Measurements from ENCODE around the gene CCDC92. TPM values are rescaled to one million over a fixed set of nuclear protein-coding genes. Genes with fewer than 3 reads are reported as not detected.

The CCDC92 gene
- polyA plus RNA-seq, 1 of the 3 experiments (the other 2 are of a cell fraction): 53.5 TPM

- Histone ChIP-seq H3F3A (replicated peaks; ENCODE audit: insufficient read depth) (no peaks in the 10 kb centered on the region), H3K4me1 (ENCODE audit: control insufficient read depth in 1 of 2, insufficient read depth in 2 of 2, low read depth in 1 of 2, low read length in 1 of 2) (peaks cover 8 to 15% of the 10 kb centered on the region in 2 experiments; a peak in 2 of 4 replicates), H3K4me2 (no peak overlapping the region), H3K9me2 (no peaks in the 10 kb centered on the region), H3K27ac (ENCODE audit: low read depth in 2 of 2, low read length in 1 of 2) (no peak overlapping the region), H3K79me2 (ENCODE audit: insufficient read depth) (peaks cover 25% of the 10 kb centered on the region; the same call in 1 of the 2 replicates), H3K36me3 (replicated peaks in 1 of 2; ENCODE audit: control insufficient read depth in 1 of 2, insufficient read depth in 2 of 2, low read length in 1 of 2) (peaks cover 31 to 82% of the 10 kb centered on the region in 2 experiments), H3K27me3 (ENCODE audit: insufficient read depth) (no peaks in the 10 kb centered on the region), H3K9ac (no peak overlapping the region), H4K20me1 (ENCODE audit: insufficient read depth) (0 out of 2 replicates have a peak, but pooled peaks cover 4% of the 10 kb centered on the region), H3K4me3 (ENCODE audit: low read depth in 2 of 2, low read length in 1 of 2) (no peak overlapping the region), H3K9me3 (no peaks in the 10 kb centered on the region), H2AFZ (ENCODE audit: low read depth) (no peak overlapping the region)
- ChIA-PET CTCF (interaction anchor here (0.9 to 2.9 kb wide), 4 partner anchors 8 to 46 kb away, joined by 3 to 10 read pairs (median 4); no protein-coding TSS in a partner anchor), POLR2A (no interaction called here)
- no peak for TF ChIP-seq PBX3 (IDR thresholded peaks at IDR 0.05)
- no peak for TF ChIP-seq USF2 (IDR thresholded peaks at IDR 0.05; ENCODE audit: borderline replicate concordance, low read depth, low read length)
- TF ChIP-seq TEAD4 (IDR thresholded peaks at IDR 0.05; ENCODE audit: borderline replicate concordance, insufficient read depth): no peak
- TF ChIP-seq IRF3 (IDR thresholded peaks at IDR 0.05; ENCODE audit: low read depth, low read length): no peak
- no peak for DNase-seq
- WGBS (ENCODE audit: low lambda C conversion rate): 95% methylated on average over 2 of the region's 2 CpGs
Measured at GRCh38 chr12:123991372-123991951, 18.8 kb upstream of the CCDC92 start.

GRCh38 chr12:123990511-123990910 lies 17.9 kb upstream of the CCDC92 start:
- 95% methylated on average over 4 of the region's 4 CpGs for WGBS (ENCODE audit: low lambda C conversion rate)
- peaks cover 8 to 15% of the 10 kb centered on the region in 2 experiments; a peak in 2 of 4 replicates for H3K4me1 ChIP-seq (ENCODE audit: control insufficient read depth in 1 of 2, insufficient read depth in 2 of 2, low read depth in 1 of 2, low read length in 1 of 2)
- H3K79me2 ChIP-seq (ENCODE audit: insufficient read depth): peaks cover 28% of the 10 kb centered on the region
- no peaks in the 10 kb centered on the region for H3F3A ChIP-seq (replicated peaks; ENCODE audit: insufficient read depth)
- no peaks in the 10 kb centered on the region for H3K27me3 ChIP-seq (ENCODE audit: insufficient read depth)
- CTCF ChIA-PET: interaction anchor here (0.8 to 2.9 kb wide), 2 partner anchors 7 to 9 kb away, joined by 3 to 10 read pairs; no protein-coding TSS in a partner anchor
- H3K27ac ChIP-seq (ENCODE audit: low read depth in 2 of 2, low read length in 1 of 2): no peak overlapping the region
- no peak overlapping the region for H2AFZ ChIP-seq (ENCODE audit: low read depth)
- H3K4me3 ChIP-seq (ENCODE audit: low read depth in 2 of 2, low read length in 1 of 2): no peak overlapping the region
- no peak overlapping the region for H3K4me2 ChIP-seq
- H4K20me1 ChIP-seq (ENCODE audit: insufficient read depth): peaks cover 10% of the 10 kb centered on the region; the same call in 1 of the 2 replicates
- no peaks in the 10 kb centered on the region for H3K9me3 ChIP-seq
- no peak overlapping the region for H3K9ac ChIP-seq
- DNase-seq: no peak
- no peak for TF ChIP-seq CHD2 (IDR thresholded peaks at IDR 0.05; ENCODE audit: low read length, partially characterized antibody)
- TF ChIP-seq TCF12 (IDR thresholded peaks at IDR 0.05): no peak
- no peak for TF ChIP-seq MXI1 (IDR thresholded peaks at IDR 0.05; ENCODE audit: low read depth, low read length)
- no peak for TF ChIP-seq USF1 (IDR thresholded peaks at IDR 0.05; ENCODE audit: borderline replicate concordance, low read depth)
- TF ChIP-seq SIN3A (IDR thresholded peaks at IDR 0.05; ENCODE audit: borderline replicate concordance, low read depth, low read length): no peak
- no peak for TF ChIP-seq PBX3 (IDR thresholded peaks at IDR 0.05)
- TF ChIP-seq MEF2A (IDR thresholded peaks at IDR 0.05; ENCODE audit: borderline replicate concordance, low read depth): no peak
- no peak for TF ChIP-seq TEAD4 (IDR thresholded peaks at IDR 0.05; ENCODE audit: borderline replicate concordance, insufficient read depth)
- TF ChIP-seq FOSL2 (IDR thresholded peaks at IDR 0.05; ENCODE audit: borderline replicate concordance, low read depth): no peak
- TF ChIP-seq NFIC (IDR thresholded peaks at IDR 0.05; ENCODE audit: borderline replicate concordance): no peak
- TF ChIP-seq TAF1 (IDR thresholded peaks at IDR 0.05; ENCODE audit: borderline replicate concordance, low read depth, low read length): no peak
- TF ChIP-seq EP300 (IDR thresholded peaks at IDR 0.05; ENCODE audit: borderline replicate concordance in 1 of 2, low read depth in 1 of 2, low read length in 1 of 2): no peak
- no peak for TF ChIP-seq IRF3 (IDR thresholded peaks at IDR 0.05; ENCODE audit: low read depth, low read length)
- POLR2A ChIA-PET: no interaction called here
- no peaks in the 10 kb centered on the region for H3K9me2 ChIP-seq
- peaks cover 31 to 83% of the 10 kb centered on the region in 2 experiments for H3K36me3 ChIP-seq (replicated peaks in 1 of 2; ENCODE audit: control insufficient read depth in 1 of 2, insufficient read depth in 2 of 2, low read length in 1 of 2)

All from SK-N-SH (cell line).